ENCODE data around the gene BGLAP. TPM values are rescaled to one million over a fixed set of nuclear protein-coding genes. Genes with fewer than 3 reads are reported as not detected.

Gene BGLAP
- polyA plus RNA-seq, 1 of the 3 experiments (the other 2 are of a cell fraction) = 1.1 TPM

DNA sequence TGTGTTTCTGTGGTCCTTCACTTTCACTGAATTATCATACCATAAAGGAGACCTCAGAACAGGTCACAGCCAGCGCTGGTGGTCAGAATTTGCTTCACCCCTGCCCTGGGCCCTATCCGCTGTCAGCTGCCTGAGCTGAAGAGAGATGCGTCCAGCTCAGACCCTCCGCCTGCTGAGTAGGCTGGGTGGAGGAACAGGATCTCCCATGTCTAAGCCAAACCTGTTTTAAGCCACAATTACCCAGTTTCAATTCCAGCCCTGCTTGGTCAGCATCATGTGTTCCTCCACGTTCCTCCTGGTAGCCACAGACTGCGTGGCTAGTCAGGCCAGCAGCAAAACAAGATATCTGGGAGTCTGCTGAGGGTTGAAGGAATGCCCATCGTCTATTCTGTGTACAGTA, 13.5 kb upstream of the BGLAP start (continued):
- TF ChIP-seq IRF3 (IDR thresholded peaks at IDR 0.05; ENCODE audit: low read depth, low read length) = no peak
- TF ChIP-seq REST (IDR thresholded peaks at IDR 0.05; ENCODE audit: low read depth, low read length) = no peak
- no peak for TF ChIP-seq TCF12 (IDR thresholded peaks at IDR 0.05)
- TF ChIP-seq RCOR1 (IDR thresholded peaks at IDR 0.05; ENCODE audit: low read length) = no peak

- TF ChIP-seq GATA2 (CRISPR knock-in tag; IDR thresholded peaks at IDR 0.05) (no peak), YY1 (IDR thresholded peaks at IDR 0.05; ENCODE audit: low read depth) (no peak), MXI1 (IDR thresholded peaks at IDR 0.05; ENCODE audit: low read depth, low read length) (no peak), REST (IDR thresholded peaks at IDR 0.05; ENCODE audit: low read depth, low read length) (no peak), JUND (IDR thresholded peaks at IDR 0.05) (no peak), TAF1 (IDR thresholded peaks at IDR 0.05; ENCODE audit: borderline replicate concordance, low read depth, low read length) (no peak), TCF12 (IDR thresholded peaks at IDR 0.05) (no peak), PBX3 (IDR thresholded peaks at IDR 0.05) (no peak), TEAD4 (IDR thresholded peaks at IDR 0.05; ENCODE audit: borderline replicate concordance, insufficient read depth) (no peak), RCOR1 (IDR thresholded peaks at IDR 0.05; ENCODE audit: low read length) (no peak), FOXJ3 (CRISPR knock-in tag; IDR thresholded peaks at IDR 0.05) (no peak), NRF1 (IDR thresholded peaks at IDR 0.05; ENCODE audit: low read depth, low read length) (no peak), NFIC (IDR thresholded peaks at IDR 0.05; ENCODE audit: borderline replicate concordance) (no peak), SIN3A (IDR thresholded peaks at IDR 0.05; ENCODE audit: borderline replicate concordance, low read depth, low read length) (no peak), SMC3 (IDR thresholded peaks at IDR 0.05; ENCODE audit: low read depth, low read length) (no peak)
- TF ChIP-seq, protein P1, sequence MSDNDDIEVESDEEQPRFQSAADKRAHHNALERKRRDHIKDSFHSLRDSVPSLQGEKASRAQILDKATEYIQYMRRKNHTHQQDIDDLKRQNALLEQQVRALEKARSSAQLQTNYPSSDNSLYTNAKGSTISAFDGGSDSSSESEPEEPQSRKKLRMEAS (IDR thresholded peaks at IDR 0.05; ENCODE audit: low read depth) = no peak
- Histone ChIP-seq H3F3A (replicated peaks; ENCODE audit: insufficient read depth) (peaks cover 15% of the 10 kb centered on the region), H3K9me3 (no peaks in the 10 kb centered on the region), H4K20me1 (ENCODE audit: insufficient read depth) (no peaks in the 10 kb centered on the region), H3K9me2 (no peaks in the 10 kb centered on the region), H3K27ac (ENCODE audit: low read depth in 2 of 2, low read length in 1 of 2) (no peak overlapping the region), H3K36me3 (replicated peaks in 1 of 2; ENCODE audit: control insufficient read depth in 1 of 2, insufficient read depth in 2 of 2, low read length in 1 of 2) (peaks cover 0 to 11% of the 10 kb centered on the region in 2 experiments), H3K9ac (no peak overlapping the region), H3K4me2 (no peak overlapping the region), H3K27me3 (ENCODE audit: insufficient read depth) (no peaks in the 10 kb centered on the region), H3K4me1 (ENCODE audit: control insufficient read depth in 1 of 2, insufficient read depth in 2 of 2, low read depth in 1 of 2, low read length in 1 of 2) (peaks cover 0 to 11% of the 10 kb centered on the region in 2 experiments; a peak in 3 of 4 replicates), H3K79me2 (ENCODE audit: insufficient read depth) (peaks cover 4% of the 10 kb centered on the region; the same call in 1 of the 2 replicates), H3K4me3 (ENCODE audit: low read depth in 2 of 2, low read length in 1 of 2) (no peak overlapping the region), H2AFZ (ENCODE audit: low read depth) (no peak overlapping the region)
- 95% methylated on average over 11 of the region's 11 CpGs for WGBS (ENCODE audit: low lambda C conversion rate)
- POLR2A ChIA-PET = no interaction called here
- CTCF ChIA-PET = interaction anchor here (0.8 to 7.1 kb wide), 9 partner anchors 17 to 133 kb away, joined by 3 to 121 read pairs (median 6); partner anchors contain the start of gene PMF1
- no peak for DNase-seq
Measured at GRCh38 chr1:156229809-156230472, 12.0 kb upstream of the BGLAP start.
